Right lobe of liver (tissue), 6 donors: ENCODE data around the gene PTCHD1. TPM values are rescaled to one million over a fixed set of nuclear protein-coding genes. Genes with fewer than 3 reads are reported as not detected.

ENCODE experiments used
- ATAC-seq, 4 donors: fragments of 200-7000 bp; cut with Tn5 transposase; one replicate each; pipeline ENCODE4 v1.9.1; 2020; ENCODE audit warnings: mild to moderate bottlenecking in 4 of 4, moderate library complexity in 4 of 4
- DNase-seq, 3 donors: peaks; one replicate each; pipeline ENCODE4 v3.0.0-alpha.2; 2020
- H3K27ac ChIP-seq, 3 donors: fragments of 200-600 bp; one replicate each; pipeline ENCODE4 v1.8.0; 2022
- H3K27me3 ChIP-seq, 2 donors: fragments of 200-600 bp; one replicate each; pipeline ENCODE4 v1.8.0; 2022
- H3K36me3 ChIP-seq, 4 donors: fragments of 200-600 bp; sonication (generic) in 1 of 4; one replicate each; pipeline versions ENCODE4 v1.5.1 to v1.8.0; 2017 to 2022; ENCODE audit warnings: control low read depth in 1 of 4
- H3K4me1 ChIP-seq, 4 donors: fragments of 200-600 bp; sonication (generic) in 1 of 4; one replicate each; pipeline versions ENCODE4 v1.5.1 to v1.8.0; 2017 to 2022; ENCODE audit warnings: control low read depth in 1 of 4
- H3K4me3 ChIP-seq, 3 donors: fragments of 200-600 bp; one replicate each; pipeline ENCODE4 v1.8.0; 2022
- H3K9me3 ChIP-seq, 4 donors: fragments of 200-600 bp; sonication (generic) in 1 of 4; one replicate each; pipeline versions ENCODE4 v1.5.1 to v1.8.0; 2017 to 2022; ENCODE audit warnings: control low read depth in 1 of 4
- POLR2A ChIP-seq: fragments of 450-650 bp; IDR thresholded peaks from one replicate; pipeline ENCODE4 v1.6.1; 2017; ENCODE audit warnings: antibody characterized with exemption, mild to moderate bottlenecking
- WGBS: methylation state at CpG from one replicate; pipeline ENCODE4 v1.1.6; 2018; ENCODE audit warnings: low coverage, low lambda C conversion rate; ENCODE audit not compliant: insufficient coverage; ENCODE audit errors: missing lambda C conversion rate; 5-methylcytosine and 5-hydroxymethylcytosine counted together
- intact Hi-C, 2 donors: fragments of 100-400 bp; cut with DNase I; formaldehyde crosslinking; loops; one replicate each; pipeline versions ENCODE4 v1.11.2 to v1.14.1; 2022
- total RNA-seq, 6 experiments: library from RNA; depleted of rRNA in 2 of 6; stranded (reverse); fragments of >200 nt in 2 of 6; fragmentation: NEBNext Ultra II Directional in 3 of 6; extraction: Animal tissue kit (Norgen Biotek cat#: 25700) in 3 of 6; gene quantifications; one replicate each; pipeline versions ENCODE4 v1.1.0 to v1.2.4, GENCODE V29; 2016 to 2023
- TF ChIP-seq, protein P1 (sequence below), 4 donors: fragments of 200-600 bp in 3 of 4; fragments of 450-650 bp in 1 of 4; IDR thresholded peaks; one replicate each; pipeline versions ENCODE4 v1.5.1 to v1.8.0; 2016 to 2022; ENCODE audit warnings: antibody characterized with exemption in 4 of 4, mild to moderate bottlenecking in 2 of 4
- donor health status: DM: no; HTN: yes; CAD: no.
- donor health status: DM: no; HTN: no; CAD: no.
- donor health status: DM: no; HTN: no; CAD: no.
- donor health status: DM: no; HTN: yes; CAD: no.
- donor health status: DM: no; HTN: yes; CAD: no.

Gene PTCHD1
- total RNA-seq, 6 experiments from 2014 or later: under 0.01 to 0.02 TPM; not detected in 4

DNA sequence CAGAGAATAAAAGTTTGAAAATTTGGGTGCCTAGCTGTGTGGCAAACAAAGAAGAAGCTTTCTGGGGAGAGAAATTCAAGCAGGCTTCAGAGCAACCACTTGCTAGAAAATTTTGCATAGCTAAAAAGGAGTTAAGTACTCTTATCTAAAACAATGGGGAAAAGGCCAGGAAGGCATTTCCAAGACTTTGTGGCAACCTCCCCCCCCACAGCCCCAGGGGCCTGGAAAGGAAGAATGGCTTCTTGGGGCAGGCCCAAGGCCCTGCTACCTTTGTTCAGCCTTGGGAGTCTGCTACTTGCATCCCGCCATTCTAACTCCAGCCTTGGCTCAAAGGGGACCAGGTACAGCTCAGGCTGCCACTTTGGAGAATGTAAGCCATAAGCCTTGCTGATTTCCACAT lies 102.2 kb downstream of the PTCHD1 start:
- Histone ChIP-seq H3K4me1 (no peaks in the 10 kb centered on the region), H3K36me3 (no peaks in the 10 kb centered on the region), H3K27ac (no peak overlapping the region), H3K9me3 (no peaks in the 10 kb centered on the region), H3K4me3 (no peak overlapping the region), H3K27me3 (no peaks in the 10 kb centered on the region)
- ATAC-seq: no peak
- intact Hi-C loops: no loop called here
- WGBS: 55% methylated on average over 1 of the region's 1 CpG
- TF ChIP-seq POLR2A: no peak
- TF ChIP-seq, protein P1, sequence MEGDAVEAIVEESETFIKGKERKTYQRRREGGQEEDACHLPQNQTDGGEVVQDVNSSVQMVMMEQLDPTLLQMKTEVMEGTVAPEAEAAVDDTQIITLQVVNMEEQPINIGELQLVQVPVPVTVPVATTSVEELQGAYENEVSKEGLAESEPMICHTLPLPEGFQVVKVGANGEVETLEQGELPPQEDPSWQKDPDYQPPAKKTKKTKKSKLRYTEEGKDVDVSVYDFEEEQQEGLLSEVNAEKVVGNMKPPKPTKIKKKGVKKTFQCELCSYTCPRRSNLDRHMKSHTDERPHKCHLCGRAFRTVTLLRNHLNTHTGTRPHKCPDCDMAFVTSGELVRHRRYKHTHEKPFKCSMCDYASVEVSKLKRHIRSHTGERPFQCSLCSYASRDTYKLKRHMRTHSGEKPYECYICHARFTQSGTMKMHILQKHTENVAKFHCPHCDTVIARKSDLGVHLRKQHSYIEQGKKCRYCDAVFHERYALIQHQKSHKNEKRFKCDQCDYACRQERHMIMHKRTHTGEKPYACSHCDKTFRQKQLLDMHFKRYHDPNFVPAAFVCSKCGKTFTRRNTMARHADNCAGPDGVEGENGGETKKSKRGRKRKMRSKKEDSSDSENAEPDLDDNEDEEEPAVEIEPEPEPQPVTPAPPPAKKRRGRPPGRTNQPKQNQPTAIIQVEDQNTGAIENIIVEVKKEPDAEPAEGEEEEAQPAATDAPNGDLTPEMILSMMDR (IDR thresholded peaks at IDR 0.05): no peak
- DNase-seq: no peak

DNA sequence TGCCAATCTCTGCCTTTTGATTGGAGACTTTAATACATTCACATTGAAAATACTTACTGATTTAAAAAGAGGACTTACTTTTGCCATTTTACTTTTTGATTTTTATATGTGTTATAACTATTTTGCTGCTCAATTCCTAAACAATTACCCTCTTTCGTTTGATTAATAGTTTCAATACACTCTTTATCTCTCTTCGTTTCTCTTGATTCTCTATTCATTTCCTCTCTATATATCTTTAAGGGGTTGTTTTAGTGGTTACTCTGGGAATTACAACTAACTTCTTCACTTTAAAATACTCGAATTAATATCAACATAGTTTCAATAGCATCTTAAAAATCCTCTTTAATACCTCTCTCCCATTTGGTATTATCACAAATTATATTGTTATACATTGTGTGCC lies 116.6 kb downstream of the PTCHD1 start:
- no peaks in the 10 kb centered on the region for H3K9me3 ChIP-seq
- ATAC-seq (no peak), DNase-seq (no peak)
- intact Hi-C loops: no loop called here
- H3K36me3 ChIP-seq: no peaks in the 10 kb centered on the region
- no peaks in the 10 kb centered on the region for H3K27me3 ChIP-seq
- 21% methylated on average over 3 of the region's 3 CpGs for WGBS
- H3K4me1 ChIP-seq: no peaks in the 10 kb centered on the region
- TF ChIP-seq POLR2A: no peak
- TF ChIP-seq, protein P1 (IDR thresholded peaks at IDR 0.05): peak in 1 of 4 donors; percentile 14
- no peak overlapping the region for H3K27ac ChIP-seq
- H3K4me3 ChIP-seq: no peak overlapping the region
